Breast epithelium (tissue), 3 donors: ENCODE results near the gene FEM1A.

ENCODE experiments used
- POLR2AphosphoS5 ChIP-seq, 3 donors: sonication (generic); formaldehyde crosslinking; IDR thresholded peaks; one replicate each; pipeline ENCODE4 v1.6.1; 2017; ENCODE audit warnings: antibody characterized with exemption in 3 of 3
- TF ChIP-seq, protein P1 (sequence below), 3 donors: fragments of 450-650 bp; IDR thresholded peaks; one replicate each; pipeline ENCODE4 v1.5.1; 2016 to 2017; ENCODE audit warnings: antibody characterized with exemption in 3 of 3, mild to moderate bottlenecking in 3 of 3, moderate library complexity in 3 of 3

DNA sequence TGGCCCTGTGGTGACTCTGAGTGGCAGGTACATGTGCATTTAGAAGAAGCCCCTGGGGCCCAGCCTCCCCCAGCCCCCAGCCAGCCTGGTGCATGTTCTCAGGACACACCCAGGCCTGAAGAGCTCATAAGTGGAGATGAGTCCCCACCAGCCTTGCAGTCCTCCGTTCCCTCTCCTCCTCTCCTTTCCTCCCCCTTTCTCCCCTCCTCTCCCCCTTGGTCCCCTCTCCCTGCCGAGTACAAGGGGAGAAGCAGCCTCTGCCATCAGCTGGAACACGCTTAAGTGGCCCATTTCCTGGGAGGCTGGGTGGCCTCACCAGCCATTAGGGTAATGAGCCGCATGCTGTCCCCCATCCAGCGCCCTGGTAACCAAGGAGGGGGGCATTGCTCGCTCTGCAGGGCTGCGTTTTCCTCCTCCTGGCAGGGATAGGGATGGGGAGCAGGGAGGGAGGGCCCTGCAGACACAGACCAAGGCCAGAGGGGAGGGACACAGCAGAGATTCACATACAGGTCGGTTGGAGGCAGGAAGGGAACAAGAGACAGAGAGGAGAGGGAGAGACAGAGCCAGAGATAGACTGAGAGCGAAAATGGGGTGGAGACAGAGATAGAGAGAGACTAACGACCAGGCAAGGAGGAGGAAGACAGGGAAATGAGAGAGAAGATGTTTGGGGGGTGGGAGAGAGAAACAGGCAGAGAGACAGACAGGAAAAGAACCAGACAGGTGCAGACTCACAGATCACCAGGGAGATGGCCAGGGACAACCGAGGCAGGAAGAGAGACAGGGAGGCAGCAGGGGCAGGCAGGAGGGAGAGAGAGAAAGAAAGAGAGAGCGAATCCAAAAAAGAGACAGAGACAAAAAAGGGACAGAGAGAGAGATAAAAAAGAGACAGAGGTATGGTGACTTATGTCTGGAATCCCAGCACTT is 48.5 kb upstream of the FEM1A start:
- TF ChIP-seq, protein P1, sequence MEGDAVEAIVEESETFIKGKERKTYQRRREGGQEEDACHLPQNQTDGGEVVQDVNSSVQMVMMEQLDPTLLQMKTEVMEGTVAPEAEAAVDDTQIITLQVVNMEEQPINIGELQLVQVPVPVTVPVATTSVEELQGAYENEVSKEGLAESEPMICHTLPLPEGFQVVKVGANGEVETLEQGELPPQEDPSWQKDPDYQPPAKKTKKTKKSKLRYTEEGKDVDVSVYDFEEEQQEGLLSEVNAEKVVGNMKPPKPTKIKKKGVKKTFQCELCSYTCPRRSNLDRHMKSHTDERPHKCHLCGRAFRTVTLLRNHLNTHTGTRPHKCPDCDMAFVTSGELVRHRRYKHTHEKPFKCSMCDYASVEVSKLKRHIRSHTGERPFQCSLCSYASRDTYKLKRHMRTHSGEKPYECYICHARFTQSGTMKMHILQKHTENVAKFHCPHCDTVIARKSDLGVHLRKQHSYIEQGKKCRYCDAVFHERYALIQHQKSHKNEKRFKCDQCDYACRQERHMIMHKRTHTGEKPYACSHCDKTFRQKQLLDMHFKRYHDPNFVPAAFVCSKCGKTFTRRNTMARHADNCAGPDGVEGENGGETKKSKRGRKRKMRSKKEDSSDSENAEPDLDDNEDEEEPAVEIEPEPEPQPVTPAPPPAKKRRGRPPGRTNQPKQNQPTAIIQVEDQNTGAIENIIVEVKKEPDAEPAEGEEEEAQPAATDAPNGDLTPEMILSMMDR (IDR thresholded peaks at IDR 0.05), result no peak
- no peak for TF ChIP-seq POLR2AphosphoS5 (IDR thresholded peaks at IDR 0.05)
